GM19463 (cell line): ENCODE measurements around the gene TSHZ2.
"Not testable (repeated sequence)": the region's sequence is repeated elsewhere in the genome, so short reads cannot be mapped to it uniquely, and the experiment has no call there.

Experiments used
- ATAC-seq: cut with Tn5 transposase; IDR thresholded peaks from one replicate; pipeline ENCODE4 v1.9.1; 2021; ENCODE audit warnings: mild to moderate bottlenecking, moderate library complexity; ENCODE audit not compliant: unreplicated experiment

The TSHZ2 gene

GRCh38 chr20:53427951-53428350 lies 455.8 kb downstream of the TSHZ2 start:
- ATAC-seq, result no peak

GRCh38 chr20:53428588-53428987 lies 456.4 kb downstream of the TSHZ2 start:
- ATAC-seq, result no peak

GRCh38 chr20:53428996-53429395 lies 456.8 kb downstream of the TSHZ2 start:
- no peak for ATAC-seq

- no peak for ATAC-seq
These were observed 462.5 kb downstream of the TSHZ2 start for GRCh38 chr20:53434662-53435061.

GRCh38 chr20:53436927-53437326 lies 464.8 kb downstream of the TSHZ2 start:
- ATAC-seq, result not testable (repeated sequence)

GRCh38 chr20:53438368-53438767 lies 466.2 kb downstream of the TSHZ2 start:
- ATAC-seq, result no peak

- no peak for ATAC-seq
These were observed 466.9 kb downstream of the TSHZ2 start for GRCh38 chr20:53439046-53439445.

- ATAC-seq, result no peak
These were observed 467.5 kb downstream of the TSHZ2 start for GRCh38 chr20:53439616-53440015.

GRCh38 chr20:53444401-53445149 lies 472.4 kb downstream of the TSHZ2 start:
- no peak for ATAC-seq

- ATAC-seq, result no peak
These were observed 473.2 kb downstream of the TSHZ2 start for GRCh38 chr20:53445321-53445731.

GRCh38 chr20:53445932-53446331 lies 473.8 kb downstream of the TSHZ2 start:
- ATAC-seq, result no peak

GRCh38 chr20:53447316-53447715 lies 475.2 kb downstream of the TSHZ2 start:
- no peak for ATAC-seq

GRCh38 chr20:53448426-53448825 lies 476.3 kb downstream of the TSHZ2 start:
- no peak for ATAC-seq

GRCh38 chr20:53448875-53449274 lies 476.7 kb downstream of the TSHZ2 start:
- no peak for ATAC-seq

GRCh38 chr20:53453076-53453475 lies 480.9 kb downstream of the TSHZ2 start:
- no peak for ATAC-seq

- ATAC-seq, result no peak
These were observed 482.6 kb downstream of the TSHZ2 start for GRCh38 chr20:53454675-53455276.

- ATAC-seq, result no peak
These were observed 491.2 kb downstream of the TSHZ2 start for GRCh38 chr20:53463101-53463972.

GRCh38 chr20:53466279-53466678 lies 494.1 kb downstream of the TSHZ2 start:
- ATAC-seq, result no peak

GRCh38 chr20:53468587-53468986 lies 496.4 kb downstream of the TSHZ2 start:
- ATAC-seq, result no peak

- not testable (repeated sequence) for ATAC-seq
These were observed 500.7 kb downstream of the TSHZ2 start for GRCh38 chr20:53472859-53473258.

- no peak for ATAC-seq
These were observed 508.8 kb downstream of the TSHZ2 start for GRCh38 chr20:53480913-53481312.
